ENCODE results near the gene EIF2AK3.
A peak's percentile ranks its signal among the peaks of the same experiment; 100 is the strongest.

The EIF2AK3 gene

GRCh38 chr2:88627055-88627855 is at the start of gene EIF2AK3:
TSS of gene EIF2AK3 (minus strand) at chr2:88627464. CDS start at chr2:88627274, 190 bp downstream.
- H3K27me3 ChIP-seq (ENCODE audit: low read depth) = no peaks in the 10 kb centered on the region
- H3K4me3 ChIP-seq = peak within 1 kb of the TSS; percentile 78
- in situ Hi-C loops (cut with MboI; ENCODE audit: low sequenced_read_pairs) = no loop called here
- H3K36me3 ChIP-seq (replicated peaks) = no peaks in the 10 kb centered on the region
- peaks cover 13% of the 10 kb centered on the region for H3K4me1 ChIP-seq
- peak; percentile 97 to 99 for DNase-seq (ENCODE audit: low spot score in 2 of 2)
- H3K9me3 ChIP-seq = no peaks in the 10 kb centered on the region

GRCh38 chr2:88673363-88673762 is 46.1 kb upstream of the EIF2AK3 start:
- DNase-seq (ENCODE audit: low spot score in 2 of 2) = no peak
- in situ Hi-C loops (cut with MboI; ENCODE audit: low sequenced_read_pairs) = loop anchor here (10.0 kb wide), 1 partner anchor 489 kb away; no protein-coding TSS in a partner anchor
- Histone ChIP-seq H3K9me3 (no peaks in the 10 kb centered on the region), H3K27me3 (ENCODE audit: low read depth) (peaks cover 10% of the 10 kb centered on the region), H3K4me1 (no peaks in the 10 kb centered on the region), H3K36me3 (replicated peaks) (no peaks in the 10 kb centered on the region), H3K4me3 (no peak overlapping the region)

- Histone ChIP-seq H3K27me3 (ENCODE audit: low read depth) (peaks cover 10% of the 10 kb centered on the region), H3K36me3 (replicated peaks) (no peaks in the 10 kb centered on the region), H3K4me1 (no peaks in the 10 kb centered on the region), H3K4me3 (no peak overlapping the region), H3K9me3 (no peaks in the 10 kb centered on the region)
- peak; percentile 12 to 54 for DNase-seq (ENCODE audit: low spot score in 2 of 2)
- in situ Hi-C loops (cut with MboI; ENCODE audit: low sequenced_read_pairs) = loop anchor here (10.0 kb wide), 1 partner anchor 487 kb away; no protein-coding TSS in a partner anchor
These were observed 44.6 kb upstream of the EIF2AK3 start for GRCh38 chr2:88671786-88672427.

GRCh38 chr2:88669482-88670214 is 42.4 kb upstream of the EIF2AK3 start:
- Histone ChIP-seq H3K9me3 (no peaks in the 10 kb centered on the region), H3K4me1 (no peaks in the 10 kb centered on the region), H3K4me3 (no peak overlapping the region), H3K36me3 (replicated peaks) (no peaks in the 10 kb centered on the region), H3K27me3 (ENCODE audit: low read depth) (peaks cover 10% of the 10 kb centered on the region)
- DNase-seq (ENCODE audit: low spot score in 2 of 2) = peak; percentile 32 to 41
- in situ Hi-C loops (cut with MboI; ENCODE audit: low sequenced_read_pairs) = loop anchor here (5.0 to 10.0 kb wide), 3 partner anchors 77 to 485 kb away; no protein-coding TSS in a partner anchor

GRCh38 chr2:88668862-88669261 is 41.6 kb upstream of the EIF2AK3 start:
- in situ Hi-C loops (cut with MboI; ENCODE audit: low sequenced_read_pairs) = loop anchor here (5.0 to 10.0 kb wide), 2 partner anchors 77 to 464 kb away; no protein-coding TSS in a partner anchor

GRCh38 chr2:88667219-88667618 is 40.0 kb upstream of the EIF2AK3 start:
- Histone ChIP-seq H3K36me3 (replicated peaks) (no peaks in the 10 kb centered on the region), H3K4me3 (no peak overlapping the region), H3K27me3 (ENCODE audit: low read depth) (peaks cover 4% of the 10 kb centered on the region; the same call in 1 of the 2 replicates), H3K9me3 (peaks cover 2% of the 10 kb centered on the region; the same call in 1 of the 2 replicates), H3K4me1 (no peaks in the 10 kb centered on the region)
- DNase-seq (ENCODE audit: low spot score in 2 of 2) = no peak
- in situ Hi-C loops (cut with MboI; ENCODE audit: low sequenced_read_pairs) = loop anchor here (5.0 to 10.0 kb wide), 2 partner anchors 75 to 462 kb away; no protein-coding TSS in a partner anchor

More at GRCh38 chr2:88668862-88669261, 41.6 kb upstream of the EIF2AK3 start:
- no peaks in the 10 kb centered on the region for H3K4me1 ChIP-seq
- no peaks in the 10 kb centered on the region for H3K9me3 ChIP-seq
- no peak overlapping the region for H3K4me3 ChIP-seq
- H3K27me3 ChIP-seq (ENCODE audit: low read depth) = peaks cover 10% of the 10 kb centered on the region
- no peak for DNase-seq (ENCODE audit: low spot score in 2 of 2)
- no peaks in the 10 kb centered on the region for H3K36me3 ChIP-seq (replicated peaks)

- no peak for DNase-seq (ENCODE audit: low spot score in 2 of 2)
These were observed 39.3 kb upstream of the EIF2AK3 start for GRCh38 chr2:88666576-88666975.

GRCh38 chr2:88660622-88661021 is 33.4 kb upstream of the EIF2AK3 start:
- H3K36me3 ChIP-seq (replicated peaks) = no peaks in the 10 kb centered on the region
- no peaks in the 10 kb centered on the region for H3K4me1 ChIP-seq
- peaks cover 2% of the 10 kb centered on the region; the same call in 1 of the 2 replicates for H3K9me3 ChIP-seq
- no peak overlapping the region for H3K4me3 ChIP-seq
- H3K27me3 ChIP-seq (ENCODE audit: low read depth) = no peaks in the 10 kb centered on the region
- no peak for DNase-seq (ENCODE audit: low spot score in 2 of 2)
- in situ Hi-C loops (cut with MboI; ENCODE audit: low sequenced_read_pairs) = loop anchor here (10.0 kb wide), 1 partner anchor 456 kb away; no protein-coding TSS in a partner anchor

More at GRCh38 chr2:88666576-88666975, 39.3 kb upstream of the EIF2AK3 start:
- Histone ChIP-seq H3K27me3 (ENCODE audit: low read depth) (peaks cover 4% of the 10 kb centered on the region; the same call in 1 of the 2 replicates), H3K36me3 (replicated peaks) (no peaks in the 10 kb centered on the region), H3K4me3 (no peak overlapping the region), H3K9me3 (peaks cover 2% of the 10 kb centered on the region; the same call in 1 of the 2 replicates), H3K4me1 (no peaks in the 10 kb centered on the region)
- in situ Hi-C loops (cut with MboI; ENCODE audit: low sequenced_read_pairs) = loop anchor here (5.0 to 10.0 kb wide), 2 partner anchors 74 to 462 kb away; no protein-coding TSS in a partner anchor

GRCh38 chr2:88659538-88659915 is 32.3 kb upstream of the EIF2AK3 start:
- no peaks in the 10 kb centered on the region for H3K36me3 ChIP-seq (replicated peaks)
- H3K27me3 ChIP-seq (ENCODE audit: low read depth) = no peaks in the 10 kb centered on the region
- in situ Hi-C loops (cut with MboI; ENCODE audit: low sequenced_read_pairs) = no loop called here
- no peak overlapping the region for H3K4me3 ChIP-seq
- DNase-seq (ENCODE audit: low spot score in 2 of 2) = peak in 1 of 2 experiments; percentile 9
- peaks cover 2% of the 10 kb centered on the region; the same call in 1 of the 2 replicates for H3K9me3 ChIP-seq
- H3K4me1 ChIP-seq = no peaks in the 10 kb centered on the region

- H3K4me3 ChIP-seq = no peak overlapping the region
- no peaks in the 10 kb centered on the region for H3K4me1 ChIP-seq
- no peaks in the 10 kb centered on the region for H3K27me3 ChIP-seq (ENCODE audit: low read depth)
- in situ Hi-C loops (cut with MboI; ENCODE audit: low sequenced_read_pairs) = no loop called here
- no peaks in the 10 kb centered on the region for H3K36me3 ChIP-seq (replicated peaks)
- DNase-seq (ENCODE audit: low spot score in 2 of 2) = no peak
- peaks cover 2% of the 10 kb centered on the region; the same call in 1 of the 2 replicates for H3K9me3 ChIP-seq
These were observed 31.7 kb upstream of the EIF2AK3 start for GRCh38 chr2:88658881-88659537.

GRCh38 chr2:88658326-88658725 is 31.1 kb upstream of the EIF2AK3 start:
- Histone ChIP-seq H3K4me1 (no peaks in the 10 kb centered on the region), H3K36me3 (replicated peaks) (no peaks in the 10 kb centered on the region), H3K9me3 (peaks cover 1% of the 10 kb centered on the region; the same call in 1 of the 2 replicates), H3K27me3 (ENCODE audit: low read depth) (no peaks in the 10 kb centered on the region), H3K4me3 (no peak overlapping the region)
- DNase-seq (ENCODE audit: low spot score in 2 of 2) = no peak
- in situ Hi-C loops (cut with MboI; ENCODE audit: low sequenced_read_pairs) = no loop called here

- DNase-seq (ENCODE audit: low spot score in 2 of 2) = no peak
- Histone ChIP-seq H3K9me3 (no peaks in the 10 kb centered on the region), H3K4me3 (no peak overlapping the region), H3K4me1 (no peaks in the 10 kb centered on the region), H3K36me3 (replicated peaks) (no peaks in the 10 kb centered on the region), H3K27me3 (ENCODE audit: low read depth) (no peaks in the 10 kb centered on the region)
- in situ Hi-C loops (cut with MboI; ENCODE audit: low sequenced_read_pairs) = no loop called here
These were observed 29.9 kb upstream of the EIF2AK3 start for GRCh38 chr2:88657131-88657530.

- Histone ChIP-seq H3K27me3 (ENCODE audit: low read depth) (no peaks in the 10 kb centered on the region), H3K4me3 (no peak overlapping the region), H3K4me1 (no peaks in the 10 kb centered on the region), H3K9me3 (no peaks in the 10 kb centered on the region), H3K36me3 (replicated peaks) (no peaks in the 10 kb centered on the region)
- in situ Hi-C loops (cut with MboI; ENCODE audit: low sequenced_read_pairs) = no loop called here
- DNase-seq (ENCODE audit: low spot score in 2 of 2) = no peak
These were observed 29.4 kb upstream of the EIF2AK3 start for GRCh38 chr2:88656690-88657089.

Data from HAP-1 (cell line).